HG03139 (cell line): Measurements from ENCODE around the gene DIABLO.

Experiments used
- ATAC-seq: cut with Tn5 transposase; IDR thresholded peaks from one replicate; pipeline ENCODE4 v1.9.1; 2021; ENCODE audit not compliant: unreplicated experiment

DIABLO gene

DNA sequence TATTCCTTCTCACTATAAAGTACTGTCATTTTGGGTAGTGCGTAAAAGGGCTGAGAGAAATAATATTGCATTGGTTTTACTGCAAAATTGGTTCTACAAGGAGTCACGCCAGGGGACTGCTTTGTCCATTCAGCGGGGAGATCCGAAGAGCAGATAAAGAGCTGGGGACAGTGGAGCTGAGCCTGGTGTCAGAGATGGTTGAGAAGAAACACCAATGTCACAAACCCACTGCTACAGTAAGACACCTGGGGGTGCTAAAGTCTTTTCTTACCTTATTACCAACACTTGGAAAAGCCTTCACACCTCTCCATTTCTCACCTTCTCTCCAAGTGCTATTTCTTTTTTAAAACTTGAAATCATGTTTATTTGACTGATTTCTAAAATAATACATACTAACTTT, 66.0 kb downstream of the DIABLO start:
- ATAC-seq, result no peak

DNA sequence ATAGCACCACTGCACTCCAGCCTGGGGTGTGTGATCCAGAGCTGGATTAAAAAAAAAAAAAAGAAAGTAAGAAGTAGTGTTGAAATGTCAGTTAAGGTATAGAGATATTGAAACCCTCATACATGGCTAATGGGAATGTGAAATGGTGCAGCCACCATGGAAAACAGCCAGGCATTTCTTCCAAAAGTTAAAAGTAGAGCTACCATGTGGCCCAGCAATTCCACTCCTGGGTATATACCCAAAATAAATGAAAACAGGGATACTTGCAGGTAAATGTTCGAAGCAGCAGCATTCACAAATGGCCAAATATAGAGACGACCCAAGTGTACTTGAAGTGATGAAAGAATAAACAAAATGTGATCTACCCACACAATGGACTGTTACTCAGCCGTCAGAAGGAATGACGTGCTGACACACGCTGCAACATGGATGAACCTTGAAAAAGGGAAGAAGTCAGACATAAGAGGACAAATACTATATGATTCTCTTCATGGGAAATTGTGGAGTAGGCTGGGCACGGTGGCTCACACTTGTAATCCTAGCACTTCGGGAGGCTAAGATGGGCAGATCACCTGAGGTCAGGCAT, 67.1 kb downstream of the DIABLO start:
- no peak for ATAC-seq
